ENCODE measurements around the gene IKZF2.
A peak's percentile ranks its signal among the peaks of the same experiment; 100 is the strongest.

Gene IKZF2

DNA sequence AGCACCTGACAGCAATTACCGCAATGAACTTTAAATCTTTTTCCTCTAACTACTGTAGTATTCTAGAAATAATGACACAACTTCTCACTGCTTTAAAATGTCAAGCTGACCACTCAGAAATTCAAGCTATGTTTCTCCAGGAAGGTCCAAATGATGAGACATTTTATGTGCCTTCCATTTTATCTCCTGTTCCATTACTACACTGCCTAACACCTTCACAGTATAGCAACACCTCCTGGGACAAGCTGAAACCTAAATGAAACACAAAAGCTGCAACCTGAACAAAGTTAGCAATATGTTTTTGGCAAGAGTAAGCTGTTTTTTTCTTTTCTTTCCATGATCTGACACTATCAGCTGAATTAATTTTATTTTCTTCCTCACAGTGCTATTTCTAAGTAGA is 81.9 kb downstream of the IKZF2 start:
- no peak for DNase-seq (ENCODE audit: extremely low spot score)
- CTCF ChIA-PET, result no interaction called here
- TF ChIP-seq ZNF384 (IDR thresholded peaks at IDR 0.05) (no peak), BHLHE40 (IDR thresholded peaks at IDR 0.05; ENCODE audit: borderline replicate concordance) (no peak), HDGF (IDR thresholded peaks at IDR 0.05; ENCODE audit: borderline replicate concordance) (no peak), FOXK2 (IDR thresholded peaks at IDR 0.05) (no peak), ARNT (IDR thresholded peaks at IDR 0.05) (no peak), FOXA1 (IDR thresholded peaks at IDR 0.05) (no peak), FOXM1 (IDR thresholded peaks at IDR 0.05; ENCODE audit: borderline replicate concordance) (no peak), L3MBTL2 (conservative IDR thresholded peaks at IDR 0.05) (no peak), TARDBP (IDR thresholded peaks at IDR 0.05) (no peak), SP1 (IDR thresholded peaks at IDR 0.05) (no peak), NFRKB (IDR thresholded peaks at IDR 0.05) (no peak), SUZ12 (IDR thresholded peaks at IDR 0.05) (no peak)
- POLR2A ChIA-PET, result no interaction called here

- POLR2A ChIA-PET, result no interaction called here
Measured at GRCh38 chr2:213068676-213069359, 82.6 kb downstream of the IKZF2 start.

DNA sequence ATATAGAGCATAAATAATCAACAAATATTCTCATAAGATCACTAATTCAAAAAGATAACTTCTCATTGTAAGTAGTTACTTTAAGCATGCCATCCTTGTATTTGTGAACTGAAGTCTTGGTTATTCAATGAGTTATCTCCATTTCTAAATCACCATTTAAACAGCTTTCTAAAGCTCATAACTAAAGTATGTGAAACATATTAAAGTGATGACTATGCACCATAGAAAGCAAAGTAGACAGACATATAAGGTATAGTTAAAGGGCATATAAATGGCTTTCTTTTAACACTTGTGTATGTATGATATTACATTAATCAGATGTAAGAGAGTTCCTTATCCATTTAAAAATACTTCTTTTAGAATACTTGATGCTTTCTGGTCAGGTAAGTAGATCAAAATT is 83.5 kb downstream of the IKZF2 start:
- ChIA-PET CTCF (no interaction called here), POLR2A (no interaction called here)

More at GRCh38 chr2:213068676-213069359, 82.6 kb downstream of the IKZF2 start:
- no peak for DNase-seq (ENCODE audit: extremely low spot score)
- CTCF ChIA-PET, result no interaction called here
- TF ChIP-seq LEF1 (IDR thresholded peaks at IDR 0.05; ENCODE audit: borderline replicate concordance) (no peak), FOXK2 (IDR thresholded peaks at IDR 0.05) (no peak), ZNF384 (IDR thresholded peaks at IDR 0.05) (no peak), SUZ12 (IDR thresholded peaks at IDR 0.05) (no peak), HDGF (IDR thresholded peaks at IDR 0.05; ENCODE audit: borderline replicate concordance) (no peak), FOXA1 (IDR thresholded peaks at IDR 0.05) (no peak), L3MBTL2 (conservative IDR thresholded peaks at IDR 0.05) (no peak), ELF4 (IDR thresholded peaks at IDR 0.05) (no peak), SP1 (IDR thresholded peaks at IDR 0.05) (no peak), FOXM1 (IDR thresholded peaks at IDR 0.05; ENCODE audit: borderline replicate concordance) (no peak), CTBP1 (IDR thresholded peaks at IDR 0.05; ENCODE audit: borderline replicate concordance) (no peak), BHLHE40 (IDR thresholded peaks at IDR 0.05; ENCODE audit: borderline replicate concordance) (no peak), NFRKB (IDR thresholded peaks at IDR 0.05) (no peak), TARDBP (IDR thresholded peaks at IDR 0.05) (no peak)
- TF ChIP-seq, protein P1, sequence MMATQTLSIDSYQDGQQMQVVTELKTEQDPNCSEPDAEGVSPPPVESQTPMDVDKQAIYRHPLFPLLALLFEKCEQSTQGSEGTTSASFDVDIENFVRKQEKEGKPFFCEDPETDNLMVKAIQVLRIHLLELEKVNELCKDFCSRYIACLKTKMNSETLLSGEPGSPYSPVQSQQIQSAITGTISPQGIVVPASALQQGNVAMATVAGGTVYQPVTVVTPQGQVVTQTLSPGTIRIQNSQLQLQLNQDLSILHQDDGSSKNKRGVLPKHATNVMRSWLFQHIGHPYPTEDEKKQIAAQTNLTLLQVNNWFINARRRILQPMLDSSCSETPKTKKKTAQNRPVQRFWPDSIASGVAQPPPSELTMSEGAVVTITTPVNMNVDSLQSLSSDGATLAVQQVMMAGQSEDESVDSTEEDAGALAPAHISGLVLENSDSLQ (IDR thresholded peaks at IDR 0.05), result no peak

GRCh38 chr2:213066443-213066743 is 85.0 kb downstream of the IKZF2 start:
- no peak for DNase-seq (ENCODE audit: extremely low spot score)
- ChIA-PET POLR2A (no interaction called here), CTCF (no interaction called here)
- no peak for TF ChIP-seq BHLHE40 (IDR thresholded peaks at IDR 0.05; ENCODE audit: borderline replicate concordance)
- TF ChIP-seq ARNT (IDR thresholded peaks at IDR 0.05), result no peak
- TF ChIP-seq, protein P1 (IDR thresholded peaks at IDR 0.05), result no peak
- no peak for TF ChIP-seq ELF4 (IDR thresholded peaks at IDR 0.05)
- no peak for TF ChIP-seq L3MBTL2 (conservative IDR thresholded peaks at IDR 0.05)

More for the DNA sequence above, 83.5 kb downstream of the IKZF2 start:
- TF ChIP-seq SP1 (IDR thresholded peaks at IDR 0.05) (no peak), FOXM1 (IDR thresholded peaks at IDR 0.05; ENCODE audit: borderline replicate concordance) (no peak), FOXA1 (IDR thresholded peaks at IDR 0.05) (no peak), NFRKB (IDR thresholded peaks at IDR 0.05) (no peak), SUZ12 (IDR thresholded peaks at IDR 0.05) (no peak), ARNT (IDR thresholded peaks at IDR 0.05) (no peak), FOXK2 (IDR thresholded peaks at IDR 0.05) (no peak), TARDBP (IDR thresholded peaks at IDR 0.05) (no peak), L3MBTL2 (conservative IDR thresholded peaks at IDR 0.05) (no peak), BHLHE40 (IDR thresholded peaks at IDR 0.05; ENCODE audit: borderline replicate concordance) (no peak), LEF1 (IDR thresholded peaks at IDR 0.05; ENCODE audit: borderline replicate concordance) (no peak), HDGF (IDR thresholded peaks at IDR 0.05; ENCODE audit: borderline replicate concordance) (no peak), ELF4 (IDR thresholded peaks at IDR 0.05) (no peak), ZNF384 (IDR thresholded peaks at IDR 0.05) (no peak), CTBP1 (IDR thresholded peaks at IDR 0.05; ENCODE audit: borderline replicate concordance) (no peak)
- TF ChIP-seq, protein P1 (IDR thresholded peaks at IDR 0.05), result no peak
- no peak for DNase-seq (ENCODE audit: extremely low spot score)

- TF ChIP-seq, protein P1 (IDR thresholded peaks at IDR 0.05), result no peak
- no peak for TF ChIP-seq ZNF384 (IDR thresholded peaks at IDR 0.05)
- TF ChIP-seq CTBP1 (IDR thresholded peaks at IDR 0.05; ENCODE audit: borderline replicate concordance), result no peak
- no peak for TF ChIP-seq NFRKB (IDR thresholded peaks at IDR 0.05)
- no peak for TF ChIP-seq LEF1 (IDR thresholded peaks at IDR 0.05; ENCODE audit: borderline replicate concordance)
- TF ChIP-seq SUZ12 (IDR thresholded peaks at IDR 0.05), result no peak
- no peak for TF ChIP-seq SP1 (IDR thresholded peaks at IDR 0.05)
- TF ChIP-seq FOXK2 (IDR thresholded peaks at IDR 0.05), result no peak
- TF ChIP-seq ELF4 (IDR thresholded peaks at IDR 0.05), result no peak
- TF ChIP-seq FOXA1 (IDR thresholded peaks at IDR 0.05), result no peak
- no peak for TF ChIP-seq TARDBP (IDR thresholded peaks at IDR 0.05)
- TF ChIP-seq FOXM1 (IDR thresholded peaks at IDR 0.05; ENCODE audit: borderline replicate concordance), result no peak
- TF ChIP-seq L3MBTL2 (conservative IDR thresholded peaks at IDR 0.05), result no peak
- no peak for TF ChIP-seq BHLHE40 (IDR thresholded peaks at IDR 0.05; ENCODE audit: borderline replicate concordance)
- no peak for TF ChIP-seq HDGF (IDR thresholded peaks at IDR 0.05; ENCODE audit: borderline replicate concordance)
- TF ChIP-seq ARNT (IDR thresholded peaks at IDR 0.05), result no peak
- ChIA-PET POLR2A (no interaction called here), CTCF (no interaction called here)
- DNase-seq (ENCODE audit: extremely low spot score), result peak; percentile 13
Measured at GRCh38 chr2:213065583-213066442, 85.6 kb downstream of the IKZF2 start.

All from HEK293T (cell line).